HG03571 (cell line): ENCODE results near the gene PCDHB8.
"Not testable (repeated sequence)": the region's sequence is repeated elsewhere in the genome, so short reads cannot be mapped to it uniquely, and the experiment has no call there.

ENCODE experiments used
- ATAC-seq: cut with Tn5 transposase; IDR thresholded peaks from one replicate; pipeline ENCODE4 v1.9.1; 2021; ENCODE audit not compliant: unreplicated experiment

Gene PCDHB8

GRCh38 chr5:141177577-141178191 is at the start of gene PCDHB8:
Gene PCDHB8 (plus strand): TSS chr5:141177790. CDS start chr5:141178035, 245 bp downstream.
- not testable (repeated sequence) for ATAC-seq

- no peak for ATAC-seq
Observed at GRCh38 chr5:141135030-141135717, 42.4 kb upstream of the PCDHB8 start, which contains the start of gene PCDHB5. Gene PCDHB5 (plus strand): TSS chr5:141135206. CDS start chr5:141135435, 229 bp downstream.

GRCh38 chr5:141135718-141136266 is 41.8 kb upstream of the PCDHB8 start:
- ATAC-seq = no peak

- ATAC-seq = not testable (repeated sequence)
Observed at GRCh38 chr5:141137346-141137745, 40.2 kb upstream of the PCDHB8 start.

- no peak for ATAC-seq
Observed at GRCh38 chr5:141149812-141150211, 27.8 kb upstream of the PCDHB8 start, which contains the start of gene PCDHB6. Gene PCDHB6 (plus strand): TSS chr5:141150057. CDS start chr5:141150258, 201 bp downstream.

- no peak for ATAC-seq
Observed at GRCh38 chr5:141150224-141150992, 27.2 kb upstream of the PCDHB8 start.

GRCh38 chr5:141150993-141151325 is 26.6 kb upstream of the PCDHB8 start:
- no peak for ATAC-seq

GRCh38 chr5:141151632-141152031 is 26.0 kb upstream of the PCDHB8 start:
- ATAC-seq = not testable (repeated sequence)

- not testable (repeated sequence) for ATAC-seq
Observed at GRCh38 chr5:141152096-141152495, 25.5 kb upstream of the PCDHB8 start.

- no peak for ATAC-seq
Observed at GRCh38 chr5:141155540-141156374, 21.8 kb upstream of the PCDHB8 start.

- ATAC-seq = not testable (repeated sequence)
Observed at GRCh38 chr5:141157356-141157755, 20.2 kb upstream of the PCDHB8 start.

GRCh38 chr5:141157901-141158300 is 19.7 kb upstream of the PCDHB8 start:
- ATAC-seq = not testable (repeated sequence)

GRCh38 chr5:141172381-141173204 is 5.0 kb upstream of the PCDHB8 start, which contains the start of gene PCDHB7:
Gene PCDHB7 (plus strand): TSS chr5:141172644. CDS start chr5:141172836, 192 bp downstream.
- no peak for ATAC-seq

GRCh38 chr5:141174291-141175104 is 3.1 kb upstream of the PCDHB8 start:
- ATAC-seq = not testable (repeated sequence)

- no peak for ATAC-seq
Observed at GRCh38 chr5:141175933-141176332, 1.7 kb upstream of the PCDHB8 start.

GRCh38 chr5:141179371-141179770 is 1.8 kb downstream of the PCDHB8 start:
- ATAC-seq = not testable (repeated sequence)

- ATAC-seq = not testable (repeated sequence)
Observed at GRCh38 chr5:141179876-141180275, 2.3 kb downstream of the PCDHB8 start.

GRCh38 chr5:141180313-141180712 is 2.7 kb downstream of the PCDHB8 start:
- no peak for ATAC-seq

GRCh38 chr5:141182248-141182647 is 4.7 kb downstream of the PCDHB8 start, which contains the start of gene PCDHB16:
Gene PCDHB16 (plus strand): TSS chr5:141182387. CDS start chr5:141182560, 173 bp downstream.
- ATAC-seq = no peak
